UCSD-AML1 (cell line): Measurements from ENCODE around the gene SLC35B3.
"Not testable (repeated sequence)": the region's sequence is repeated elsewhere in the genome, so short reads cannot be mapped to it uniquely, and the experiment has no call there.

ENCODE experiments used
- DNase-seq: peaks from one replicate; lab custom pipeline; 2025; ENCODE audit not compliant: unreplicated experiment; lab: John Stamatoyannopoulos, UW

The SLC35B3 gene

DNA sequence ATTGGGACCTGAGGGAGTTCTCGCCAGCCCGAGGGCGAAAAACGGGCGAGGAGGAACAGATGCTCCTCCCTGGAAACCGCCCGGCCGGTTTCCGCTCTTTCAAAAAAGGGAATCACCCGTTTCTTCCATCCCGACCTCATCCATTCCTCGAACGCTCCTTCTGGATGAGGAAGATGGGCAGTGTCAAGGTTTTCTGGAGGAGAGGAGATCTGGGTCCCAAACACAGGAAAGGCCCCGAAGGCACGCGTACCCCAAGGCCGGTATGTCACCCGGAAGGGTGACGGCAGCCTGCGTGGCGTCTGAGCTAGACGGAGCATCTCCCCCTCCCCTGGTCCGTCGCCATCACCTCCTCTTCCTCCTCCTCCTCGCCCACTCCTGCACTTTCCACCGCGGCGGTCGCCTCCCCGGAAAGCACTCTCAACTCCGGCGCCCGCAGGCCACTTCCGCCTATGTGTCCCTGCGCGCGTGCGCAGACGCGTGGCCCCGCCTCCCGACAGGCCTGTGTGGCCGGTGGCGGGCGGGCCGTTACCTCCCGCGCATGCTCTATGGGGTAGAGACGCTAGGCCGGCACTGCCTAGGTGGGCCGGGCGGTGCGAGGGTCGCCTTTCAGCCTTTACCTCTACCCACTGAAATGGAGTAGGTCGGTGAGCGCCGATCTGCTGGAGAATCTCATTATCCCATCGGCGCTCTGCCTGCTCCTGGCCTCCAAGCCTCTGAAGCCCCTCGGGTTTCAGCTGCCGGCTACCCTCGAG, at the start of gene SLC35B3:
Gene SLC35B3, minus strand, starts transcription at position 453 of the 752 bp plus-strand sequence.
- peak; percentile 95 for DNase-seq

DNA sequence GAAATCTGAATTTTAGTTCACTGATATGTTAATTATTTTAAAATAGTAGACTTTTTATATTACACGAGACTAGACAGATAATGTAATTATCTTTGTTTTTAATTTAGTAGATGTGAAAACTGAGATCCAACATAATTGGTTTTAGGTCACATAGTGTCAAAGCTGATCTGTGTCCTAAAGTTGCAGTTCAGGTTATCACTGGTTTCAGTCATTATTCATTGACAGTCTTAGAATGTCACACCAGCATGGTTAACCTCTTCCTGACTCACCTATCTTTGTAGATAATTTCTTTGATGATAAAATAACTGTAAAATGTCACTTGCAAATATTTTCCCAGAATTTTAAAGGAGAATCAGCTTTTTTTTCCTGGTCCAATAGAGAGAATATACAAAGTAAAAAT, 48.3 kb upstream of the SLC35B3 start:
- no peak for DNase-seq

DNA sequence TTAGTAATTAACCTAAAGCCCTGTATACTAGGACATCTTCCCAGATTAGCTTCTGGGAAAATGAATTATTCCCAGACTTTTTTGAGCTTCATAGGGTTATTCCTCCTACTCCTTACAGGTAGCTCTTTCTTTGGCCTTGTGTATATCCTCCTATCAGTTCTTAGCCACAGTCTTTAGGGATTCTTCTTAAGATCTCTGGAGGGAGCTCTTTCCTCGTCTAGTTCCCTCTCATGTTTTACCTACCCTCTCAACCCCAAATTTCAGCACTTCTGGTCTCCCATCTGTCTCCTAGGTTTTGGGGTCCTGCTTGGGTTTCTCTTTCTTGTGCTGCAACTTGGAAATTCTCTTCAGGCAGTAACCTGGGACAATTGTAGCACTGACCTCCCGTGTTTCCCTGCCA, 46.4 kb upstream of the SLC35B3 start:
- no peak for DNase-seq

DNA sequence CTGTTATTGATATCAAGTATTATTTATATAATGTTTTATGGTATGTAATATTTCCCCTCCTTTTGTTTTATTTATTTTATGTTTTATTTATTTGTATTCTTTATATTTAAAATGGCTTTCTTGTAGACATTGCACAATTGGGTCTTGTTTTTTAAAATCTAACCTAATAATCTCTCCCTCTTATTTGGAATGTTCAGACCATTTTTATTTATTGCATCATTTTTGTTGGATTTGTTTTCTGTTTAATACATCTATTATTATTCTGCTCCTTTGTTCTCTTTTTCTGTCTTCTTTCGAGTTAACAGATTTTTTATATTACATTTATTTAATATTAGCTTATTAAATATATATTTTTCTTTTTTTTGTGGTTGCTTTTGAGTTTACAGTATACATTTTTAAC, 43.1 kb upstream of the SLC35B3 start:
- no peak for DNase-seq

DNA sequence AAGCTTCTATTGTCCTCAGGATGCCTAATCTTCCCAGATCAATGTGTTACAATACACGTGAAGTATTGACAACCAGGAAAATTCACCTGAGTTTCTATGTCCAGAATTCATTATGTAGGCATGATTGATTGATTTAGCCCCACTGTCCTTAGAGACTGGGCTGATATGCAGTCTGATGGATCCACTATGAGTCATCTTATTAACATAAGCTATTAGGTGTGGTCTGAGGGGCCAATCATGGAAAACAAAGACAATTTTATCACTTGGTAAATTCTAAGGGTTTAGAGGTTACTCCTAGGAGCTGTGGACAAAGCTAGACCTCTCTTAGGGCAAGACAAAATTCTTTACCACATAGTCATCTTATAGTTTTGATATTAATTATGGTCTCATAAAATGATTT, 41.3 kb upstream of the SLC35B3 start:
- DNase-seq: no peak

DNA sequence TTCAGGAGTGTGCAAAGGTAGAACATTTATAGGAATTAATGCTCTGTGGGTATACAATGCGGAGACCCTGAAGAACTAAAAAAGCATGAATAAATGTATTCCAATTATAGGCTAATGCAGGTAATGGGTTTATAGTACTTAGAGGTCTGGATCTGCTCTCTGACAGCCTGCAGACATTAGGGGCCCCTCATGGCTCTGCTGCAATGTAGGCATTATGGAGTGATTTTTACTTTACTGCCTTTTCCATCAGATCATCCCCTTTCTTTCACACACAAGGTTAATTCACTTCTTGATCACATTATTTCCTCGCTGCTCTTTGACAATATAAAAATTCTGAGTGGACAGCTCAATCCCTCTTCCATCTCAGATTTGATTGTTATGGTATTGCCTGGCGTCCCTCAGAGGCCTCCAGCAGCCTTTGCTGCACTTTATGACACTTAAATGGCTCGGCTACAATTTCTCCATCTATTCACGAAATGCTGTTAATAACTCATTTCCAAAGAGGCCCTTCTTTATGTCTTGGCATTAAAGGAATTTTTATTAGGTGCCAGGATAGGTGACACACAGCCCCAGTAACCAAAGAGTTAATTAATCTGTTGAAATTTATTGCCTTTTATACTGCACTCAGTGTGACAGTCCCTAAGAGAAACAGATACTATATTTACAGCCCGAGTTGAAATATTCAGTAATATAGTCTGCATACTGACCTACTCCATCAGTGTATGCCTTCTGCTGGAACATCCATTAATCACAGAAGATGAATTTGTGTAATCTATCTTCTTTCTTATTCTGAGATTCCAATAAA, 33.4 kb upstream of the SLC35B3 start:
- no peak for DNase-seq

DNA sequence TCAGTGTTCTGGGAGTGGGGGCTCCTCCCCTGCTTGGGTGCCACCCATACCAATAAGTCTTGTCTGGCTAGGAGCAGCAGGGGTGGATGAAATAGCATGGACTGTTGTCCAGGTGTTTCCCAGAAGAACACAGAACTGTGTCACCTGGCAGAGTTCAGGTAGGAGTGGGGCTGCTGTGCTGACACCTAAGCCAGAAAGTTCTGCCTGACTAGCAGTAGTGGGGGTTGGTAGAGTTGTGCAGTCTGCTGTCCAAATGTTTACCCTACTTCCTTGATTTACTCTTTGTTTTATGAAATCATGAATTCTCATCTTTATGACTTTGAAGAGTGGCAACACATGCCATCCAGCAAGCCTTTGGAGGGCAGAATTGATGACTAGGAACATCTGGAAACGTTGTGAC, 27.3 kb upstream of the SLC35B3 start:
- no peak for DNase-seq

DNA sequence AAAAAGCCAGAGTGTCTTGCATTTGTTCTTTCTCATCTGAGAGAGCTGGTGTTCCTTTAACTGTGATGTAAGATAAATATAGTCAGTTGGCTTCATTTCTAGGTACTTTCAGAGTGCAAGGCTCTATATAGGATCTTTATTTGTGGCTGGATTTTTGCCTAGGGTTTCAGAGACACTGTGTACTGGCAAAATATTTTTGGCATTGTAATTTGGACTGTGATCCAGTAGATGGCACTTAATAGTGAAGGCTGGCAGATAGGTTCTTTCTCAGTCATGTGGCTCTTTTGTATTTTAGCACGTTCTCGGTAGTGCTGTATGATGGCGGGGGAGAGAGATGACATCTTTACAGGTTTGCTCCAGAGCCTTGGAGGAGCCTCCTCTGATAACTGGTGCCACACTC, 26.8 kb upstream of the SLC35B3 start:
- DNase-seq: no peak

DNA sequence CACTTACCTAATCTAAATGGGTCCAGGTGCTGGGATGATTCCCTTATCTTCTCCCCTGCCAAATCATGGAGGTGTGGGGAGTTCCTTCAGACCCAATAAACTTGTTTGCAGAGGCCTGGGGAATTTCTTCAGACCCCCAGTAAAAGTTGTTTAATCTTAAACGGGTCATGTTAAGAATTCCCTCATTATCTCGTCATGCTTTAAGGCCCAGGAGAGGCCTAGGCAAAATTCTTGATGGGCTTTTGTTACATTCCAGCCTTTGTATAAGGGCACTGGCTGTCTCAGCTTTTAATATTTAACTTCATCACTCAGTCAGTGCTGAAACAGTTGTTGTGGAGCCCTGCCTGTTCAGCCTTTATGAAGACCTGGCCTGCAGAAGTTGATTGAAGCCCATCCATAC, 11.0 kb upstream of the SLC35B3 start:
- no peak for DNase-seq

DNA sequence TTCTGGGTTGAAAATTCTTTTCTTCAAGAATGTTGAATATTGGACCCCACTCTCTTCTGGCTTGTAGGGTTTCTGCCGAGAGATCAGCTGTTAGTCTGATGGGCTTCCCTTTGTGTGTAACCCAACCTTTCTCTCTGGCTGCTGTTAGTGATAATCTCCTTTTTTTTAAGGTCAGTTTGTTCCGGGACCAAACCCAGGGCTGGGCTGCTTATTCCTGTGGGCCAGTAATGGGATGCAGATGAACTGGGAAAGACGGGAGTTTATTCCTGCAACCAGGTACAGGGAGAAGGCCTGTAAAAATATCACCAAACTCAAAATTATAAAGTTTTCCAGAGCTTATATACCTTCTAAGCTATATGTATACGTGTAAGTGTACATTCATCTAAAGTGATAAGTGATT, 10.6 kb upstream of the SLC35B3 start:
- DNase-seq: not testable (repeated sequence)

DNA sequence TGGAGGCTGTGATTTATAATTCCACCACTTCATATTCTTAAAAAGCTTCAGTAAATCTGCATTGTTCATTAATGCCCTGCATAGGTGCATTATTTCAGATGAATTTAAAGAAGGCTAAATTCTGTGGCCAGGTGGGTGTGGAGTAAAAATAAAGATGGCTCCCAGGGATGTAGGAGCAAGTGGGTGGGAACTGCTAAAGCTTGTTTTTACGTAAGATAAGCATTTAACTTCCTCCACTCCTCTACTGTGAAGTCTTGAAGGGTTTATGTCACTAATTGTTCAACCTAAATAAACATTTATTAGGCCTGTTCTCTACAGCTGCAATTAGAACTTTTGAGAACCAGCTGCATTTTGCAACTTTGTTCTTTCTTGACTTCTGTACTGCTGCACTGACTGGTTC, 6.8 kb upstream of the SLC35B3 start:
- DNase-seq: no peak

DNA sequence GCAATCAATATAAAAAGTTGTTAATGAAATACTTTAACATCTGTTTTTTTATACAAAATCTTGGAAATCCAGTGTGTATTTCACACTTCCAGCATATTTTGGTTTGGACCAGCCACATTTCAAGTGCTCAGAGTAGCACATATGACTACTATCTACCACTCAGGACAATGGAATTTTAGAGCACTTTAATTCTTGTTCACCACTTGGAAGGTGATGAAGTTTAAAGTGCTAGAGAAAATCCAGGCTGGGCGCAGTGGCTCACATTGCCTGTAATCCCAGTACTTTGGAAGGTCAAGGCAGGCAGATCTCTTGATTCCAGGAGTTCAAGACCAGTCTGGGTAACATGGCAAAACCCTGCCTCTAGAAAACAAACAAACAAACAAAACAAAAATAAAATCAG, 6.1 kb upstream of the SLC35B3 start:
- DNase-seq: no peak

DNA sequence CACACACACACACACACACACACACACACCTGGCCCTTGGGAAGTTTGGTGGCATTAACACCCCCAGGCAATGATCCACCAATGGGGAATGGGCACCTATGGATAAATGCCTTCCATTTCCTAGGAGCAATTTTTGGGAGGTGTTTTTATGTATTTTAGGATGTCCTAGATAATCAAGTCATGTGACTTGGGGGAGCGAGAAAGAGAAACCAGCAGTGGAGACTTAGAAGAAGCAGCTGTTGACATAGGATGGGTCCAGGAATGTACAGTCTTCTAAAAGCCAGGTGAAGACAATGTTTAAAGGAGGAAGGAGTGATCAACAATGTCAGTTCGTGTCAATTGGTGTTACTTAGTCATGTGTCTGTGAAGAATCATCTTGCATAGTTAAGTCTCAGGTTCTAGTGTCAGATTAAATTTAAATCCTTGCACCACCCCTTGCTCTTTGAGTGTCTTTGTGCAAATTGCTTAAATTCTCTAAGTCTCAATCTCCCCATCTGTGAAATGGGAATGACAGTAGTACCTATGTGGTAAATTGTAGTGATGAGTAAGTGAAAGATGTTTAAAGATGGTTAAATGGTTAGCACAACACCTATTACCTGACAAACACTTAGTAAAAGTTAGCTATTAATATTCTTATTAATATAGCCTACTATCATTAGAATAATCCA, 4.4 kb upstream of the SLC35B3 start:
- DNase-seq: no peak

DNA sequence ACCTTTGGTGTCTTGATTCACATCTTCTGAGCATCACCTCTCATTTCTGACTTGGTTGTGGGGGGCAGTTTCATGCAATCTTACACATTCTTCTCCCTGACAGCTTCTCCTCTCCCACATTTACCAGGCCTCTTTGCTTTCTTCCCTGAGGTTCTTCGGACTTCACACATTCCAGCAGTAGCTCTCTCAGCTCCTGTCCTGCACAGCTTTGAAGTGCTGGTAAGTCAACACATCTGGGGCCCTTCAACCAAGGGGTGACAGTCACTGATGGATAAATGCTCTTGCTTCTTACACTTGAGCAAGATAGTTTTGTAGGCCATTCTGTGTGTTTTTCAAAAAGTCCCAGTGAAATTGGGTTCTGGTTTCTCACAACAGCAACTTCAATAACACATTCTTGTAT, 2.5 kb upstream of the SLC35B3 start:
- DNase-seq: no peak

DNA sequence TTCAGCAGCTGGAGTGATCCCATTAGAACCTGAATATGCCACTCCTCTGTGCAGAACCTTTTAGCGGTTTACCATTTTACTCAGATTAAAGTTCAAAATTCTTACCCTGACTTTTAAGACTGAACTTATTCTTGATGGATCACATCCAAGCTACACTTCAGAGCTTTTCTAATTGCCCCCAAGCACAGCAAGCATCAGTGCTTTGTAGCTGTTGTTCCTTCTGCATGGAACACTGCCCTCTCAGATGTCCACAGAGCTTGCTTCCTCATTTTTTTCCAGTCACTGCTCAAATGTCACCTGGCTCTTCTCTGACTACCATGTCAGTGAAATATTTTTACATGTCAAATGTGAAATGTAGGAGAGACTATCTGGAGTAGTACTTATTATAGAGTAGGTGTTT, 1.6 kb upstream of the SLC35B3 start:
- DNase-seq: no peak

DNA sequence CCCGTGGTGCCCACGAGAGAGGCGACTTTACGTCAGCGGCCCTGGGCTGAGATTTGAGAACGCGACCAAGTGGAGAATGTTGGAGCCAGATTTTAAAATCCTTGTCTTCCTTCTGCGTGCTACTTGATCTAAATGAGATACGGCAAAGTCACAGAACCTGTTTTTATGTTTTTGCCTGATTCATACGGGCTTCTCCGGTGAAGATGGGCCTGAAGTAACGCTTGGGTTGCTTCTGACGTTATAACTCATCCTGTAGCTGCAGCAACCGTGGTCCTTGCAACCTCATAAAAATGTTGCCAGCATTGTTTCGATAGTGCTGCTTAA, 462 bp upstream of the SLC35B3 start:
- no peak for DNase-seq

DNA sequence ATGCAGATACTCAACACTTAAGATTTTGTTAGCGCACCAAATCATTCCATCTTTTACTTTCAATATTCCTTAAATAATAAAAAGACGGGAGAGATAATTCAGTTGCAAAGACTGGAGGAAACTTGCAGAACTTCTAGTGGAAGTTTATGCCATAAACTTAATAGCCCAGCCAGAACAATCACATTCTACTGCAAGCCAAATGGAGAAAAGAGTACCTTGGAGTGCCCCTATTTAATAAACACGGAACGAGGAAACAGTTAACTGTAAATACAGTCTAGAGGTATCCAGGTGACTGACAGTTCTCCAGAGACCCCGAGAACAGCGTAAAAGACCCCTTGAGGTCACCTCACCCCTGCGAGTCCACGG, 635 bp downstream of the SLC35B3 start:
- DNase-seq: no peak

DNA sequence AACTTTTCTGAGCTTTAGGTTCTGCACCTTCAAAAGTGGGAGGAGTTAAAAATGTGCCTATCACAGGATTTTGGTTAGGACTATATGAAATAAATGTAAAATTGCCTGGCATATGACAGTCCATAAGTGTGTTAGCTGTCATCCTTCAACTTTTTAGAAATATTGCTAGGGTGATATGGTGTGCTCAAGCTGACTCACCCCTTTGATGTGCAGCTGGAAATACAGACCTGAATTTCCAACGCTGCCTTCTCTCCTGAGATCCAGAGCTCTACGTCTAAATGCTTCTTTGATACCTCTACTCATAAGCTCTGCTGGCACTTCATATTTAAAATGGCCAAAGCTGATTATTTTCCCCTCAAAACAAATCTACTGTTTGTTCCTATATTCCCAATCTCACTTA, 2.7 kb downstream of the SLC35B3 start:
- no peak for DNase-seq

DNA sequence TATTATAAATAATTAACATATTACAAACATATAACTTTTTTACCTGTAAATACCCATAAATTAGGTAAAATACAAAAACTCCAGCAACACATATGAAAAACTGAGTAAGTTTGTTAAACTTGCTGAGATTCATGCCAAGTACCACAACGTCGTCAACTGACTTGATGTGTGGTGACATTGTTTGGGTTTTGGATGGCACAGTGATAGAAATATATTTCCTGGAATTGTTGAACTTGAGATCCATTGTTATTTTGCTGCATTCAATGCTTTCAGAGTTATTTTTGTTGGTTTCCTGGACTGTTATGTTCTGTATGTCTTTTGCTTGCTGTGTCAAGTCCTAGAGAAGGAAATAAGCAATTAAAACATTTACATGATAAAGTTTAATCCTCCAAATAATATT, 5.5 kb downstream of the SLC35B3 start:
- no peak for DNase-seq

DNA sequence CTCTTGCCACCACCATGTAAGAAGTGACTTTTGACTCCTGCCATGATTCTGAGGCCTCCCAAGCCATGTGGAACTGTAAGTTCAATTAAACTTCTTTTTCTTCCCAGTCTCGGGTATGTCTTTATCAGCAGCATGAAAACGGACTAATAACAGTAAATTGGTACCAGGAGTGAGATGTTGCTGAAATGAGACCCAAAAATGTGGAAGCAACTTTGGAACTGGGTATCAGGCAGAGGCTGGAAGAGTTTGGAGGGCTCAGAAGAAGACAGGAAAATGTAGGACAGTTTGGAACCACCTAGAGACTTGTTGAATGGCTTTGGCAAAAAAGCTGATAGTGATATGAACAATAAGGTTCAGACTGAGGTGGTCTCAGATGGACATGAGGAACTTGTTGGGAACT, 8.8 kb downstream of the SLC35B3 start:
- not testable (repeated sequence) for DNase-seq

DNA sequence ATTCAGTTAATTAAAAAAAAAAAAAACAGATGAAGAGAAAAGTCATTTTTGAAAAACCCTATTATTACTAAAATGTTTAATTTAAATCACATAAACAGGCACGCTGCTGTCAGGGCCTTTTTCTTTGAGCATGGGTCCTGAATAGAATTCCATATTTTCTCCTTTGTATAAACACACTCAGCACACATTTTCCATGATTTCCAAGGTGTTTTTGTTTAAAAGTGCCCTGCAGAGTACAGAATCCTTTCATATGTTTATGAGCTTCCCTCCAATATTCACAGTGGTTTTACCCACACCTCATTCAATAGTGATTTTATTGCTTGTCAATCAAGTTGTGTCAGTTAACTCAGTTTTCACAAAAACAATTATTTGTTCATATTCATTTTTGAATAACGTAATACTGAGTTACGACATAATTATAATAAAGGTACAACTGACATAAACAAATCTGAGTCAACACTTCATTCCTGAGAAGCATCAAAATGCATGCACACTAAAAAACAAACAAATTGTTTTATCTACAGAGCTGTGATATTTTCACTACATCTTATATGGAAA, 15.2 kb downstream of the SLC35B3 start:
- no peak for DNase-seq

DNA sequence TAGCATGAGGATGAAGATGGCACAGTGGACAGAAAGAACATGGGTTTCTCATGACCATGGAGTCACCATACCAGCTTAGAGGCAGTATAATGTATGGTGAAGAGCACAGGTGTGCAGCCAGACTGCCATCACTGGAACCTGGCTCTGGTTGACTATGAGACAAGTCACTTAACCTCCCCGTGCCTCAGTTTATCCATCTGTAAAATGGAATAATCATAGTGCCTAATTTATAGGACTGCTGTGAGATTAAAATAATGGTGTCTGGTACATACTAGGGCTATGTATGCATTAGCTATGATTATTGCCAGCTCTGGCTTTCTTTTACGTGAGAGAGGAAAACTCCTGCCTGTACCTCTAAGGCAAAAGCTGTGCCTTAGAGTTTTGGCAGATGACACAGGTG, 19.4 kb downstream of the SLC35B3 start:
- no peak for DNase-seq
